H1 (cell line): Measurements from ENCODE around the gene ADAMTS9. TPM values are rescaled to one million over a fixed set of nuclear protein-coding genes. Genes with fewer than 3 reads are reported as not detected.

Source experiments
- CREB1 ChIP-seq: IDR thresholded peaks from 2 replicates; pipeline ENCODE4 v1.6.1; 2012; ENCODE audit warnings: inconsistent platforms
- JUN ChIP-seq: IDR thresholded peaks from 2 replicates; pipeline ENCODE4 v1.6.1; 2011; ENCODE audit warnings: low read depth, mild to moderate bottlenecking, improper control_type of control experiment, low read length
- polyA plus RNA-seq, 7 experiments: library from polyadenylated mRNA; depleted of rRNA in 3 of 7; stranded (reverse) in 5 of 7; unstranded in 2 of 7; fragments of >200 nt in 5 of 7; fragments of 200-250 nt in 2 of 7; gene quantifications; 1 replicate in 5 of 7; 2 replicates in 1 of 7; 4 replicates in 1 of 7; pipeline versions ENCODE4 v1.2.1 to v1.2.3, GENCODE V29; 2011 to 2013; ENCODE audit warnings: missing spikeins in 2 of 7, mixed read lengths in 2 of 7
- total RNA-seq: library from RNA; stranded (reverse); fragmentation: NEBNext Ultra II Directional; extraction: Animal tissue kit (Norgen Biotek cat#: 25700); gene quantifications from 2 replicates; pipeline ENCODE4 v1.2.1, GENCODE V29; 2021

ADAMTS9 gene
- total and polyA plus RNA-seq, 2 of the 8 experiments (the other 6 are each of a cell fraction or from before 2014, with no cell fraction given), result 0.20 to 0.41 TPM

- TF ChIP-seq CREB1, result peak; percentile 30; the same call in 1 of the 2 replicates
- TF ChIP-seq JUN, result no peak
- TF ChIP-seq, all 59 proteins: peak for 7
Observed at GRCh38 chr3:64687781-64688604, at the start of gene ADAMTS9 (continued).
